PC-3 (cell line): Measurements from ENCODE around the gene MYOZ2. TPM values are rescaled to one million over a fixed set of nuclear protein-coding genes. Genes with fewer than 3 reads are reported as not detected.

ENCODE experiments used
- ATAC-seq: fragments of 200-7000 bp; cut with Tn5 transposase; 2 replicates; pipeline ENCODE4 v1.9.1; 2020; ENCODE audit warnings: mild to moderate bottlenecking, moderate library complexity
- BruUV-seq: library from RNA; stranded (reverse); fragments of 400-500 nt; replicated peaks from 2 replicates; lab custom pipeline; 2021; lab: Mats Ljungman, UMichigan
- CTCF ChIA-PET: fragments of 300-600 bp; sonication (Branson Sonifier 250); formaldehyde crosslinking; loops from one replicate; lab custom pipeline; 2022; ENCODE audit warnings: antibody characterized with exemption; lab: Charles Lee
- POLR2A ChIA-PET: fragments of 300-600 bp; sonication (Branson Sonifier 250); formaldehyde crosslinking; loops from one replicate; lab custom pipeline; 2022; ENCODE audit warnings: antibody characterized with exemption; ENCODE audit not compliant: unreplicated experiment; lab: Charles Lee
- DNase-seq: peaks from one replicate; pipeline ENCODE4 v3.0.0-alpha.2; 2015
- H2AFZ ChIP-seq: fragments of 300-600 bp; sonication (generic); 2 replicates; pipeline ENCODE4 v1.6.0; 2016; ENCODE audit warnings: antibody characterized with exemption, low read length
- H3F3A ChIP-seq: fragments of 300-600 bp; sonication (generic); one replicate; pipeline ENCODE4 v1.6.0; 2017; ENCODE audit warnings: antibody characterized with exemption, low read length, control low read depth, mild to moderate bottlenecking; ENCODE audit not compliant: unreplicated experiment
- H3K27ac ChIP-seq: fragments of 300-600 bp; sonication (generic); 2 replicates; pipeline ENCODE4 v1.5.1; 2016; ENCODE audit warnings: mild to moderate bottlenecking, low read length
- H3K27me3 ChIP-seq: fragments of 300-600 bp; sonication (generic); 2 replicates; pipeline ENCODE4 v1.6.1; 2016; ENCODE audit warnings: low read length, mixed read lengths
- H3K36me3 ChIP-seq: fragments of 300-600 bp; sonication (generic); 2 replicates; pipeline ENCODE4 v1.6.1; 2016; ENCODE audit warnings: low read depth, mixed run types, low read length, mixed read lengths
- H3K4me1 ChIP-seq: fragments of 300-600 bp; sonication (generic); 2 replicates; pipeline ENCODE4 v1.5.1; 2016; ENCODE audit warnings: low read length; ENCODE audit not compliant: insufficient read depth
- H3K4me2 ChIP-seq: fragments of 300-600 bp; sonication (generic); 2 replicates; pipeline ENCODE4 v1.6.0; 2016; ENCODE audit warnings: low read length
- H3K4me3 ChIP-seq: fragments of 300-600 bp; sonication (generic); 2 replicates; pipeline ENCODE4 v1.5.1; 2016; ENCODE audit warnings: mild to moderate bottlenecking, low read length, mixed read lengths
- H3K79me2 ChIP-seq: fragments of 300-600 bp; sonication (generic); 2 replicates; pipeline ENCODE4 v1.6.1; 2017; ENCODE audit warnings: low read length, mixed read lengths
- H3K9ac ChIP-seq: fragments of 300-600 bp; sonication (generic); 2 replicates; pipeline ENCODE4 v1.6.0; 2016; ENCODE audit warnings: mild to moderate bottlenecking, low read length
- H3K9me2 ChIP-seq: fragments of 300-600 bp; sonication (generic); replicated peaks from 2 replicates; pipeline ENCODE4 v1.6.1; 2016; ENCODE audit warnings: mixed run types, low read length, mixed read lengths
- H3K9me3 ChIP-seq: fragments of 300-600 bp; sonication (generic); 2 replicates; pipeline ENCODE4 v1.6.1; 2016; ENCODE audit warnings: low read length, mixed read lengths
- H4K20me1 ChIP-seq: fragments of 300-600 bp; sonication (generic); 2 replicates; pipeline ENCODE4 v1.6.1; 2016; ENCODE audit warnings: low read length, mixed read lengths
- EZH2 ChIP-seq: fragments of 300-600 bp; sonication (generic); IDR thresholded peaks from one replicate; pipeline ENCODE4 v1.6.1; 2017; ENCODE audit warnings: antibody characterized with exemption, mild to moderate bottlenecking, low read length; ENCODE audit not compliant: unreplicated experiment
- EZH2phosphoT487 ChIP-seq: fragments of 300-600 bp; sonication (generic); IDR thresholded peaks from 2 replicates; pipeline ENCODE4 v1.6.1; 2018; ENCODE audit warnings: mild to moderate bottlenecking, antibody characterized with exemption, low read length, borderline replicate concordance
- intact Hi-C: fragments of 100-400 bp; cut with micrococcal nuclease; formaldehyde crosslinking; loops from 2 replicates; pipeline ENCODE4 v1.9.0; 2023
- total RNA-seq: library from RNA; depleted of rRNA; stranded (reverse); fragments of >200 nt; gene quantifications from 2 replicates; pipeline ENCODE4 v1.2.3, GENCODE V29; 2014
- TF ChIP-seq, protein P1 (sequence below): fragments of 300-600 bp; sonication (generic); conservative IDR thresholded peaks from 2 replicates; pipeline ENCODE4 v1.5.1; 2017; ENCODE audit warnings: antibody characterized with exemption, low read depth, mild to moderate bottlenecking, low read length

Gene MYOZ2
- total RNA-seq, 1 experiment from 2014 or later: not detected

GRCh38 chr4:119093042-119093827, 42.4 kb upstream of the MYOZ2 start:
- H4K20me1 ChIP-seq: no peaks in the 10 kb centered on the region
- H3F3A ChIP-seq: no peaks in the 10 kb centered on the region
- H2AFZ ChIP-seq: no peak overlapping the region
- ATAC-seq: peak; percentile 88
- POLR2A ChIA-PET: no interaction called here
- H3K27ac ChIP-seq: peak overlapping the region; percentile 46
- no peak overlapping the region for H3K9ac ChIP-seq
- no peaks in the 10 kb centered on the region for H3K9me2 ChIP-seq
- H3K4me2 ChIP-seq: peak overlapping the region; percentile 62
- no peaks in the 10 kb centered on the region for H3K79me2 ChIP-seq
- TF ChIP-seq EZH2phosphoT487 (no peak), EZH2 (no peak)
- TF ChIP-seq, protein P1, sequence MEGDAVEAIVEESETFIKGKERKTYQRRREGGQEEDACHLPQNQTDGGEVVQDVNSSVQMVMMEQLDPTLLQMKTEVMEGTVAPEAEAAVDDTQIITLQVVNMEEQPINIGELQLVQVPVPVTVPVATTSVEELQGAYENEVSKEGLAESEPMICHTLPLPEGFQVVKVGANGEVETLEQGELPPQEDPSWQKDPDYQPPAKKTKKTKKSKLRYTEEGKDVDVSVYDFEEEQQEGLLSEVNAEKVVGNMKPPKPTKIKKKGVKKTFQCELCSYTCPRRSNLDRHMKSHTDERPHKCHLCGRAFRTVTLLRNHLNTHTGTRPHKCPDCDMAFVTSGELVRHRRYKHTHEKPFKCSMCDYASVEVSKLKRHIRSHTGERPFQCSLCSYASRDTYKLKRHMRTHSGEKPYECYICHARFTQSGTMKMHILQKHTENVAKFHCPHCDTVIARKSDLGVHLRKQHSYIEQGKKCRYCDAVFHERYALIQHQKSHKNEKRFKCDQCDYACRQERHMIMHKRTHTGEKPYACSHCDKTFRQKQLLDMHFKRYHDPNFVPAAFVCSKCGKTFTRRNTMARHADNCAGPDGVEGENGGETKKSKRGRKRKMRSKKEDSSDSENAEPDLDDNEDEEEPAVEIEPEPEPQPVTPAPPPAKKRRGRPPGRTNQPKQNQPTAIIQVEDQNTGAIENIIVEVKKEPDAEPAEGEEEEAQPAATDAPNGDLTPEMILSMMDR: no peak
- intact Hi-C loops: no loop called here
- DNase-seq: peak; percentile 64
- BruUV-seq: no TSS peak
- no peaks in the 10 kb centered on the region for H3K36me3 ChIP-seq
- H3K27me3 ChIP-seq: no peaks in the 10 kb centered on the region
- H3K4me1 ChIP-seq: peaks cover 12% of the 10 kb centered on the region
- H3K9me3 ChIP-seq: no peaks in the 10 kb centered on the region
- CTCF ChIA-PET: interaction anchor here (0.5 kb wide), 1 partner anchor 10 kb away, joined by 4 read pairs; no protein-coding TSS in a partner anchor
- 0 out of 2 replicates have a peak overlapping the region, but pooled peaks have one; percentile 17 for H3K4me3 ChIP-seq

GRCh38 chr4:119097282-119097900, 38.2 kb upstream of the MYOZ2 start:
- CTCF ChIA-PET: no interaction called here

More at GRCh38 chr4:119097282-119097900, 38.2 kb upstream of the MYOZ2 start:
- TF ChIP-seq EZH2phosphoT487 (no peak), EZH2 (no peak)
- TF ChIP-seq, protein P1: no peak
- Histone ChIP-seq H3K27me3 (no peaks in the 10 kb centered on the region), H3F3A (no peaks in the 10 kb centered on the region), H2AFZ (no peak overlapping the region), H3K4me2 (no peak overlapping the region), H3K79me2 (no peaks in the 10 kb centered on the region), H3K36me3 (no peaks in the 10 kb centered on the region), H3K4me3 (no peak overlapping the region), H3K4me1 (peaks cover 25% of the 10 kb centered on the region), H3K9me3 (no peaks in the 10 kb centered on the region), H3K9ac (no peak overlapping the region), H3K9me2 (no peaks in the 10 kb centered on the region), H4K20me1 (no peaks in the 10 kb centered on the region), H3K27ac (no peak overlapping the region)
- no peak for DNase-seq
- intact Hi-C loops: no loop called here
- ATAC-seq: peak; percentile 34; the same call in 1 of the 2 replicates
- BruUV-seq: no TSS peak
- POLR2A ChIA-PET: no interaction called here
